GM12878 (cell line): ENCODE measurements around the gene TRAF3IP3.

ENCODE experiments used
- EP300 ChIP-seq, 2 experiments: fragments of 150-350 bp in 1 of 2; IDR thresholded peaks; 2 replicates each; pipeline ENCODE4 v1.6.1; 2011 to 2012; ENCODE audit warnings: low read depth in 2 of 2, low read length in 2 of 2, borderline replicate concordance in 1 of 2, improper control_type of control experiment in 1 of 2, inconsistent platforms in 1 of 2; ENCODE audit not compliant: control insufficient read depth in 1 of 2
- GABPA ChIP-seq: IDR thresholded peaks from 2 replicates; pipeline ENCODE4 v1.6.1; 2014; ENCODE audit warnings: antibody characterized with exemption, low read depth, mild to moderate bottlenecking, inconsistent platforms
- HCFC1 ChIP-seq: fragments of 150-350 bp; IDR thresholded peaks from 2 replicates; pipeline ENCODE4 v1.6.1; 2014; ENCODE audit warnings: low read length
- NFYB ChIP-seq: IDR thresholded peaks from 2 replicates; pipeline ENCODE4 v1.6.1; 2011; ENCODE audit warnings: low read depth, mild to moderate bottlenecking, low read length, improper control_type of control experiment, moderate library complexity; ENCODE audit not compliant: insufficient read depth
- POLR2AphosphoS5 ChIP-seq: IDR thresholded peaks from 2 replicates; pipeline ENCODE4 v1.6.1; 2011; ENCODE audit warnings: mild to moderate bottlenecking, low read length, inconsistent platforms
- RAD21 ChIP-seq: IDR thresholded peaks from 2 replicates; pipeline ENCODE4 v1.6.1; 2011; ENCODE audit warnings: mild to moderate bottlenecking, low read depth, low read length, moderate library complexity; ENCODE audit not compliant: insufficient read depth
- TARDBP ChIP-seq: IDR thresholded peaks from 2 replicates; pipeline ENCODE4 v1.6.1; 2016; ENCODE audit warnings: borderline replicate concordance
- YY1 ChIP-seq: IDR thresholded peaks from 2 replicates; pipeline ENCODE4 v1.6.1; 2011; ENCODE audit warnings: low read depth, mild to moderate bottlenecking, low read length

DNA sequence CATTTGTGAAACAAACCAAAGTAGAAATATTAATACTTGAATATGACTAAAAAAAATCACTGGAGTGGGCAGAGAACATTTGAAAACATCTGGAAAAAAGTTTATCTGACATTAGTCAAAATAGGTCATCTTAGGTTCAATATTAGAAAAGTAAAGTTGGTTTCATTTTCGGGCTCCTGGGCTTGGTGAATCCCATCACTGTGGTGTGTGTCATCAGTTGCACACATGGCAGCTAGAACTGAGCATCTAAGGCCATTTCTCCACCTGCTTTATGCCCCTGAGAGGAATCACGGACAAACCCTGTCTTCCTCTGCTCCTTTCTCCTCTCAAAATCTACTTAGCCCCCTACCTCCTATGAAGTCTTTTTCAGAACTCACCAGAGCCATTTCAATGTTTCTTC is 45.8 kb upstream of the TRAF3IP3 start:
- no peak for TF ChIP-seq HCFC1
- no peak for TF ChIP-seq NFYB
- no peak for TF ChIP-seq TARDBP
- no peak for TF ChIP-seq POLR2AphosphoS5
- no peak for TF ChIP-seq YY1
- no peak for TF ChIP-seq GABPA
- no peak for TF ChIP-seq EP300 (IDR thresholded peaks at IDR 0.05; ENCODE audit: borderline replicate concordance in 1 of 2, control insufficient read depth in 1 of 2, low read depth in 2 of 2, low read length in 2 of 2)
- no peak for TF ChIP-seq RAD21
